Nephron progenitor cell (in vitro differentiated cells): ENCODE results near the gene DHX38.
A peak's percentile ranks its signal among the peaks of the same experiment; 100 is the strongest.

Source experiments
- DNase-seq: peaks from one replicate; pipeline ENCODE4 v3.0.0; 2021
- H3K27ac Mint-ChIP-seq: 2 replicates; pipeline ENCODE4 v1.8.0; 2021; ENCODE audit warnings: mild to moderate bottlenecking, moderate library complexity, mixed read lengths
- H3K27me3 Mint-ChIP-seq: 2 replicates; pipeline ENCODE4 v1.8.0; 2021; ENCODE audit warnings: mild to moderate bottlenecking, low read depth, mixed read lengths; ENCODE audit not compliant: poor library complexity
- H3K36me3 Mint-ChIP-seq: 2 replicates; pipeline ENCODE4 v1.8.0; 2021; ENCODE audit warnings: low read depth, mixed read lengths
- H3K4me1 Mint-ChIP-seq: 2 replicates; pipeline ENCODE4 v1.8.0; 2021; ENCODE audit warnings: mixed read lengths
- H3K4me3 Mint-ChIP-seq: 2 replicates; pipeline ENCODE4 v1.8.0; 2021; ENCODE audit warnings: mild to moderate bottlenecking, moderate library complexity, mixed read lengths
- H3K9me3 Mint-ChIP-seq: 2 replicates; pipeline ENCODE4 v1.8.0; 2021; ENCODE audit warnings: mild to moderate bottlenecking, moderate library complexity, mixed read lengths
- TF ChIP-seq, protein P1 (sequence below): fragments of 200-600 bp; sonication (generic); IDR thresholded peaks from 2 replicates; pipeline ENCODE4 v1.5.0; 2021; ENCODE audit warnings: antibody characterized with exemption

DHX38 gene

DNA sequence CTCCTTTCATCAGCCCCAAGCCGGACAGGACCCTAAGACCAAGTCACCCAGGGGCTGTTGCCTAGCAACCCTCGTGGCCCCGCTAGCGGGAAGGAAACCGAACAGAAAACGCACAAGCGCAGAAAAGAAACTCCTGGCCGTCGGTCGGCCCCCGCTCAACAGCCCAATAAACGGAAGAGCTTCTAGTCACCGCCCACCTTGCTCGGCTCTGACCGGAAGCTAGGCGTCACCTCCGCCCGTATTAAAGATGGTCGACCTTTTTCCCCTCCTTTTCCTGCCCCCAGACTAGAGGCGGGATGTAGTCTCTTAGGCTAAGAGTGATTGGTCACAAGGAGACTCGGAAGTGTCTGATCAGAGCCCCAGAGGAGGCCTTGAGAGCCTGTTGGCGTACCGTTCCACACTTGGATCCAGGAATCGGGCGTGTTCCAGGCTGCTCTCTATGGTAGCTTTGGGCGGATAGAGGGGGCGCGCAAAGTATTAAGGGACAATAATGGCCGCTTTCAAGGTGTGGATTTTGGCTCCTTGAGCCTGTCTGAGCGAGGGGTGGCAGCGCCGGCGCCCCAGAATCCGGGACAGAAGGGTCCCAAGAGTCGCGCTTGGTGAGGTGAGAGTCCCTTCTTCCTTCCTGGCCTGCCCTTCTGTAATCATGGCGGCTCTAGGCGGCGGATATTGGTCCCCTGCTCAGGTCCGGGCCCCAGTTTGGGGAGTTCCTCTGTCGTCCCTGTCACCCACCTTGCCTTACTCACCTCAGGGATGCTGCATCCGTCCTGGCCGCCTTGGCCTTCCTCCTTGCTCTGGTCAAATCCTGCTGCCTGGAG lies at the start of gene DHX38, which contains the start of gene TXNL4B:
Gene DHX38, plus strand, starts transcription at position 400 of the 818 bp plus-strand sequence. CDS start 2,311 bp downstream, outside the sequence.
Gene TXNL4B, minus strand, starts transcription at position 173 of the 818 bp plus-strand sequence. CDS start 2,871 bp downstream, outside the sequence.
- H3K27ac Mint-ChIP-seq = peak within 1 kb of the TSS; percentile 99
- no peaks in the 10 kb centered on the region for H3K9me3 Mint-ChIP-seq
- peaks cover 45% of the 10 kb centered on the region for H3K36me3 Mint-ChIP-seq
- TF ChIP-seq, protein P1, sequence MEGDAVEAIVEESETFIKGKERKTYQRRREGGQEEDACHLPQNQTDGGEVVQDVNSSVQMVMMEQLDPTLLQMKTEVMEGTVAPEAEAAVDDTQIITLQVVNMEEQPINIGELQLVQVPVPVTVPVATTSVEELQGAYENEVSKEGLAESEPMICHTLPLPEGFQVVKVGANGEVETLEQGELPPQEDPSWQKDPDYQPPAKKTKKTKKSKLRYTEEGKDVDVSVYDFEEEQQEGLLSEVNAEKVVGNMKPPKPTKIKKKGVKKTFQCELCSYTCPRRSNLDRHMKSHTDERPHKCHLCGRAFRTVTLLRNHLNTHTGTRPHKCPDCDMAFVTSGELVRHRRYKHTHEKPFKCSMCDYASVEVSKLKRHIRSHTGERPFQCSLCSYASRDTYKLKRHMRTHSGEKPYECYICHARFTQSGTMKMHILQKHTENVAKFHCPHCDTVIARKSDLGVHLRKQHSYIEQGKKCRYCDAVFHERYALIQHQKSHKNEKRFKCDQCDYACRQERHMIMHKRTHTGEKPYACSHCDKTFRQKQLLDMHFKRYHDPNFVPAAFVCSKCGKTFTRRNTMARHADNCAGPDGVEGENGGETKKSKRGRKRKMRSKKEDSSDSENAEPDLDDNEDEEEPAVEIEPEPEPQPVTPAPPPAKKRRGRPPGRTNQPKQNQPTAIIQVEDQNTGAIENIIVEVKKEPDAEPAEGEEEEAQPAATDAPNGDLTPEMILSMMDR = no peak
- H3K4me3 Mint-ChIP-seq = peak within 1 kb of the TSS; percentile 99
- H3K4me1 Mint-ChIP-seq = peaks cover 43% of the 10 kb centered on the region
- no peaks in the 10 kb centered on the region for H3K27me3 Mint-ChIP-seq
- DNase-seq = peak; percentile 91

DNA sequence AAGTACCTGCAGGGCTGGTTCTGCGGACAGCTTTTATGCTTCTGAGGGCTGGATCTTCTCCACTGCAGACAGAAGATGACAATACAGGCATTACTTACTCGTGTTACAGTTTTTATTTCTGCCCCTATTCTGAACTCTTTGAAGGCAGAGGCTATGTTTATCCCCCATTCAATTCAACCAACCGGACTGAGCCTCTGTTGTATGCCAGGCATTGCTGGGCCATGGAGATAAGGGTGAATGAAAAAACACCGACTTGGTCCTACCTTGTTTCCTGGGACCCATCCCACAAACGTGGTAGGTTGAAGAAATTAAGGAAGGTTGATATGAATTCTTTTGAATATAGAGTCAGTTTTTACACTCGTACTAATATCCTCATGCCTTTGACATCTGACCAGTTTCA lies 49.4 kb upstream of the DHX38 start:
- Mint-ChIP-seq H3K36me3 (peaks cover 8% of the 10 kb centered on the region), H3K9me3 (peaks cover 12% of the 10 kb centered on the region), H3K4me3 (no peak overlapping the region), H3K27me3 (peaks cover 23% of the 10 kb centered on the region), H3K27ac (peak overlapping the region; percentile 59), H3K4me1 (peaks cover 6% of the 10 kb centered on the region)
- TF ChIP-seq, protein P1 = no peak
- no peak for DNase-seq

DNA sequence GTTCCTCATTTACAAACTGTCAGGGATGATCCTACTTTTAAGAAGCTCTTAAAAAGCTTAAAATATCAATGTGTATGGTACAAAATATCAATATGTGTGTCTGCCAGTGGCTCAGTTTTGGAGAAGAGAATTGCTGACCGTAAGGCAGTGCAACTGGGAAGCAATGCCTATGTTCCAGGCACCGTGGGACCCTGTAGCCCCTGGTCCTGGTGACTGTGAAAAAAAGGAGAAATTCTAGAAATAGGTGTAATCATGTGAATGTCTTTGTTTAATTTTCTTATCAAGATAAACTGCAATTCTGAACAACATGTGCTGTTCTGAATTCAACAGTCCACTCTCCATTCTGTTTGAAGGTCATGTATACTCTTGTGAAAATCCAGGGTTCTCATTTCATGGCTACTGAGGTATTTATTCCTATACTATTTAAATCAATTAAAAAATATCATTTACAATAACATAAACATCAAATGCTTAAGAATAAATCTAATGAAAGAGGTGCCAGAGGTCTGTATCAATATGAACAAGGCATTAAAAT lies 48.8 kb upstream of the DHX38 start:
- Mint-ChIP-seq H3K4me3 (no peak overlapping the region), H3K9me3 (peaks cover 14% of the 10 kb centered on the region), H3K4me1 (peaks cover 6% of the 10 kb centered on the region), H3K27me3 (peaks cover 24% of the 10 kb centered on the region), H3K27ac (no peak overlapping the region), H3K36me3 (peaks cover 8% of the 10 kb centered on the region)
- TF ChIP-seq, protein P1 = no peak
- DNase-seq = no peak

DNA sequence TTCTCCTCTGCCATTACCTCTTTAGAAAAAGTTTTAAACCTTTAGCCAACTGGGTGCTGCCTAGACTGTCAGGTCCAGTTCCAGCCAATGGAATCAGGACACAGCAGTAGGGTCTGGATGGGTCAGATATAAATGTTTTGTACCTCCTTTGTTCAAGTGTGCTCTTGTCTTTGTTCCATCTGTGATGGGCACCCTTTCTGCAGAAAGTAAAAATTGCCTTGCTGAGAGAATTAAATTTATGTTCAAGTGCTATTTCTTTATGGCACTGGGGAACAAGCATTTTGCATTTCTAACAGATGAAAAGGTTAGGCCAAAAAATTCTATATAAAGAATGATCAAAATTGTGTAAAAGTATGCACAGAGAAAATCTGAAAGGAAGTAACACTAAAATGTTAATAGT lies 44.5 kb upstream of the DHX38 start:
- H3K27ac Mint-ChIP-seq = no peak overlapping the region
- TF ChIP-seq, protein P1 = no peak
- peaks cover 4% of the 10 kb centered on the region for H3K4me1 Mint-ChIP-seq
- DNase-seq = no peak
- peaks cover 17% of the 10 kb centered on the region for H3K9me3 Mint-ChIP-seq
- no peaks in the 10 kb centered on the region for H3K36me3 Mint-ChIP-seq
- H3K27me3 Mint-ChIP-seq = peaks cover 41% of the 10 kb centered on the region
- H3K4me3 Mint-ChIP-seq = no peak overlapping the region

DNA sequence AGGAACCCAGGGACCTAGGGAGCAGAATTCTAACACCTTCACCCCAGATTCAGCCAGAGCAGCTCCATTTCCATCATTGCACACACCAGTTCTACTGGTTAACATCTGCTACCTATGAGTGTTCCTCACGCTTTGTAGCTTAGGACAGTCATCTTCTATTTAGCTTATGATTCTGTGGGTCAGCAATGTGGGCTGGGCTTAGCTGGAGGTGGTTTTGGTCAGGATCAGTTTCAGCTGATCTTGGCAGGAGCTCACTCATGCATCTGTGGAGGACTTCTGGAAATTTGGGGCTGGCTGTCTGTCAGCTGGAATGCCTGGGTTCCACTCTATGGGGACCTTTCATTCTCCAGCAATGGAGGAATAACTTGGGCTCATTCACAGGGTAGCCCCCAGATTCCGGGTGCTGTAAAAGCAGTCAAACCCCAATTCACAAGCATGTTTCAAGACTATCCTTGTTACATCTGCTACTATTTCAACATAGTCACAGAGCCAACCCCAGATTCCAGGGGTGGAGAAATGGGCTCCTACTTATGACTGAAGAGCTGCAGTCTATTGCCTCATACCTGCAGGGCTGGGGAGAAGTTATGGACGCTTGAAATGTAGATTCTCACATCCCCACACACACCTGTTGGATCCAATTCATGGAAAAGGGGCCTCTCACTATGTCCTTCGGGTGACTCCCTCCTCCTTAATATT lies 42.7 kb upstream of the DHX38 start:
- peaks cover 14% of the 10 kb centered on the region for H3K4me1 Mint-ChIP-seq
- no peak for DNase-seq
- no peak overlapping the region for H3K27ac Mint-ChIP-seq
- H3K27me3 Mint-ChIP-seq = peaks cover 51% of the 10 kb centered on the region
- H3K4me3 Mint-ChIP-seq = no peak overlapping the region
- TF ChIP-seq, protein P1 = no peak
- no peaks in the 10 kb centered on the region for H3K36me3 Mint-ChIP-seq
- peaks cover 17% of the 10 kb centered on the region for H3K9me3 Mint-ChIP-seq
